Stomach (tissue), 4 donors: ENCODE measurements around the gene S100A11.

Source experiments
- EP300 ChIP-seq: sonication (generic); formaldehyde crosslinking; IDR thresholded peaks from one replicate; pipeline ENCODE4 v1.6.1; 2017; ENCODE audit warnings: antibody characterized with exemption
- POLR2A ChIP-seq, 4 donors: fragments of 450-650 bp; IDR thresholded peaks; one replicate each; pipeline ENCODE4 v1.6.1; 2016; ENCODE audit warnings: antibody characterized with exemption in 4 of 4, control low read depth in 2 of 4, mild to moderate bottlenecking in 1 of 4, moderate library complexity in 1 of 4
- POLR2AphosphoS5 ChIP-seq, 3 donors: sonication (generic); formaldehyde crosslinking; IDR thresholded peaks; one replicate each; pipeline ENCODE4 v1.6.1; 2016; ENCODE audit warnings: antibody characterized with exemption in 3 of 3
- TF ChIP-seq, protein P1 (sequence below), 7 experiments: fragments of 450-650 bp in 4 of 7; fragments of 200-600 bp in 3 of 7; sonication (generic) in 3 of 7; IDR thresholded peaks; one replicate each; pipeline ENCODE4 v1.5.1; 2016 to 2019; ENCODE audit warnings: antibody characterized with exemption in 7 of 7, control low read depth in 2 of 7, mild to moderate bottlenecking in 1 of 7

DNA sequence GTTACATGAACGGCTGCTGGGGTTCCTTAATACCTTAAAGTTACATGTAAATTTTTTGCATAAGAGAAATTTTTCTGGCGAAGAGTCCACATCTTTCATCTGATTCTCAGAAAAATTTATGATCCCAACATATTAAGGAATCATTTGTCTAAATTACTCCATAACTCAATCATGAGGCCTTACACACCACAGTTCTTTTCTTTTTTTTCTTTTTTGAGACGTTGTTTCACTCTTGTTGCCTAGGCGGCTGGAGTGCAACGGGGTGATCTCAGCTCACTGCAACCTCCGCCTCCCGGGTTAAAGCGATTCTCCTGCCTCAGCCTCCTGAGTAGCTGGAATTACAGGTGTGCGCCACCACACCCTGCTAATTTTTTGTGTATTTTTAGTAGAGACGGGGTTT, 2.1 kb upstream of the S100A11 start:
- TF ChIP-seq, protein P1, sequence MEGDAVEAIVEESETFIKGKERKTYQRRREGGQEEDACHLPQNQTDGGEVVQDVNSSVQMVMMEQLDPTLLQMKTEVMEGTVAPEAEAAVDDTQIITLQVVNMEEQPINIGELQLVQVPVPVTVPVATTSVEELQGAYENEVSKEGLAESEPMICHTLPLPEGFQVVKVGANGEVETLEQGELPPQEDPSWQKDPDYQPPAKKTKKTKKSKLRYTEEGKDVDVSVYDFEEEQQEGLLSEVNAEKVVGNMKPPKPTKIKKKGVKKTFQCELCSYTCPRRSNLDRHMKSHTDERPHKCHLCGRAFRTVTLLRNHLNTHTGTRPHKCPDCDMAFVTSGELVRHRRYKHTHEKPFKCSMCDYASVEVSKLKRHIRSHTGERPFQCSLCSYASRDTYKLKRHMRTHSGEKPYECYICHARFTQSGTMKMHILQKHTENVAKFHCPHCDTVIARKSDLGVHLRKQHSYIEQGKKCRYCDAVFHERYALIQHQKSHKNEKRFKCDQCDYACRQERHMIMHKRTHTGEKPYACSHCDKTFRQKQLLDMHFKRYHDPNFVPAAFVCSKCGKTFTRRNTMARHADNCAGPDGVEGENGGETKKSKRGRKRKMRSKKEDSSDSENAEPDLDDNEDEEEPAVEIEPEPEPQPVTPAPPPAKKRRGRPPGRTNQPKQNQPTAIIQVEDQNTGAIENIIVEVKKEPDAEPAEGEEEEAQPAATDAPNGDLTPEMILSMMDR (IDR thresholded peaks at IDR 0.05), result no peak
- TF ChIP-seq POLR2AphosphoS5 (IDR thresholded peaks at IDR 0.05) (no peak), POLR2A (IDR thresholded peaks at IDR 0.05) (no peak), EP300 (no peak)
